GM19035 (cell line): ENCODE data around the gene DNAJC4.

ENCODE experiments used
- ATAC-seq: cut with Tn5 transposase; IDR thresholded peaks from one replicate; pipeline ENCODE4 v1.9.1; 2021; ENCODE audit not compliant: unreplicated experiment

DNAJC4 gene, protein sequence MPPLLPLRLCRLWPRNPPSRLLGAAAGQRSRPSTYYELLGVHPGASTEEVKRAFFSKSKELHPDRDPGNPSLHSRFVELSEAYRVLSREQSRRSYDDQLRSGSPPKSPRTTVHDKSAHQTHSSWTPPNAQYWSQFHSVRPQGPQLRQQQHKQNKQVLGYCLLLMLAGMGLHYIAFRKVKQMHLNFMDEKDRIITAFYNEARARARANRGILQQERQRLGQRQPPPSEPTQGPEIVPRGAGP

DNA sequence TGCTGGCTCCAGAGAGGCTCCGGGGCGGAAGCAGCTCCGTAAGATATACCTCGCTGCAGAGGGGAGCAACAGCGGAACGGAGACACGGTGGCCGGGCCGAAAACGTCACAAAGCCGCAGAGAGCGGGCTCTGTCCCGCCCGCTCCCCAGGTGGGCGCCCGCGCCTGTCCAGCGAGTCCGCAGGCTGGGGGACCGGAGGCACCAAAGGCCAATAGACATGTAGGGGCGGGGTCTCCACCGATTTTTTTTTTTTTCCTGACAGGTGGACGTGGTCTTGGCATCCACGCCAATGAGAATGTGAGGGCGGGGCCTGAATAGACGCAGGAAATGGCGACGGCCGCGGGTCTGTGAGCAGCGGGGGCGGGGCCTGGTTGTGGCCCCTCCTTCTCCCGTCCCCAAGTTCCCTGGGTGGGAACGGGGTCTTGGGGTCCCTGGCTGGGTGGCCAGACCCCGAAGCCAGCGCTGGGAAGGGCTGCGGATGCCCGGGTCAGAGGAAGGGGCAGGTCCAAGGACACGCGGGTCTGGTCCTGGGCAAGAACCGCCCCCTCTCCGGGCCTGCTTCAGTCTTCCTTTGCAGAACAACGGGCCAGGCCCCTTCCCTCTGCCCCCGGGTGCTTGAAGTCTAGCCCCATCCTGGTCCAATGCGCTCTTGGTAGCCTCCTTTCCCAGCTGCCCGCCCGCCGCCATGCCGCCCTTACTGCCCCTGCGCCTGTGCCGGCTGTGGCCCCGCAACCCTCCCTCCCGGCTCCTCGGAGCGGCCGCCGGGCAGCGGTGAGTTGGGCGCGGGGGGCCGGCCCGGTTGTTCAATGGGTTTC, at the start of gene DNAJC4:
Gene DNAJC4 (plus strand): TSS at position 378 of the 814 bp plus-strand sequence. CDS start 307 bp downstream, at position 685.
- peak; percentile 50 for ATAC-seq

DNA sequence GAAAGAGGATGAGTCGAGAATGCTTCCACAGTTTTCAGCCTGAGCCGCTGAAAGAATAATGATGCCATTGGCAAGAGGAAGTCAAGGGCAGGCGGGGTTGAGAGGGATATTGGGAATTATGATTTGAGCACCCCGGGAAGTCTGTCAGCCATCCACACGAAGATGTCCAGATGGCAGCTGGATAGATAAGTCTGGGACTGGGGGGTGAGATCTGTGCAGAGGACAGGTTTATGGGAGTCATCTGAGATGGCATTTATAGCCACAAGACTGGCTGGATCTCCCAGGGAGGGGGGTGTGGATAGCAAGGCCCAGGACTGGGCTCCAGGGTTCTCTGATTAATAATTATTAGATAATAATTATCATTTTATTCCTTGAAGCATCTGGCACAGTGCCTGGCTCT, 49.5 kb upstream of the DNAJC4 start:
- no peak for ATAC-seq

DNA sequence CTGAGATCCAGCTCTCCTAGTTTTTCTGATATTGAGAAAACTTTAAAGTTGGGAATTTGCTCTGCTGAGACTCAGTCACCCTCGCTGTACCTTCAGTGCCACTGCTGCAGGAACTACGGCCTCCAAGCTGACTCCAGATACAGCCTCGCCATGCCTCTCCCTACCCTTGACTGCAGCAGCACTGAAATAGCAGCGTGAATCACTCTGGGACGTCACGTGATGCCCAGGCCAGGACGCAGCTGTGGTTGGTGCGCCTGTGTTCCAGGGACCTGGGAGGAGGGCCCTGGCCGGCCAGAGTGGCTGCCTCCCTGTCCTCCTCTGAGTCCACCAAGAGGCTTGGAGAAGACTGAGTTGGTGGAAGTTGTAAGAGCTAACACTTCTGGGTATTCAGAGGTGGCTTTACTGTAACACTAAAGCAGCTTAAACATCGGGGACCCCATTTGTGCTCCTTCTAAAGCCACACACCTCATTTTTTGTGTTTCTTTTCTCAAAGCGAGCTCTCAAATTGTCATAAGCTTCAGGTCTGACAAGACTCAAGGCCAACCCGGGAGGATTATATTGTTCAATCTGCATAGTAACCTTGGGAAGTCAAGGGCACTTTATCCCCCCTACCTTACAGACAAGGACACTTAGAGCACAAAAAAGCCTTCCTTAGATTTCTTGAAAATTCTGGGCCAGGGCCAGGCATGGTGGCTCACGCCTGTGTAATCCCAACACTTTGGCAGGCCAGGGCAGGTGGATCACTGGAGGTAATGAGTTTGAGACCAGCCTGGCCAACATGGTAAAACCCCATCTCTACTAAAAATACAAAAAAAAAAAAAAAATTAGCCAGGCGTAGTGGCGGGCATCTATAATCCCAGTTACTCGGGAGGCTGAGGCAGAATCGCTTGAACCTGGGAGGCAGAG, 48.6 kb upstream of the DNAJC4 start:
- ATAC-seq, result no peak

DNA sequence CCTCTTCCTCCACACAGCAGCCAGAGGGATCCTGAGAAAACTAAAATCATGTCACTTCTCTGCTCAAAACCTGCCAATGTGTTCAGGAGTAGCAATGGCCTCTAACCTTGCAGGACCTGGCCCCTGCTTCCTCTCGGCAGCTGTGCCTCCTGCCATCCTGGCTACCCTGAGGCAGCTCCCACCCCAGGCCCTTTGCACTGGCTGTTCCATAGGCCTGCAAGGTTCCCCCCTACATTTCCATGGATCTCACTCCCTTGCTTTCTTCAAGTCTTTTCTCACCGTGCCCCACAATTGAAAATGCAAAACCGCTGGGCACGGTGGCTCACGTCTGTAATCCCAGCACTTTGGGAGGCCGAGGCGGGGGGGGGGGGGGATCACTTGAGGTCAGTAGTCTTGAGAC, 46.5 kb upstream of the DNAJC4 start:
- no peak for ATAC-seq

DNA sequence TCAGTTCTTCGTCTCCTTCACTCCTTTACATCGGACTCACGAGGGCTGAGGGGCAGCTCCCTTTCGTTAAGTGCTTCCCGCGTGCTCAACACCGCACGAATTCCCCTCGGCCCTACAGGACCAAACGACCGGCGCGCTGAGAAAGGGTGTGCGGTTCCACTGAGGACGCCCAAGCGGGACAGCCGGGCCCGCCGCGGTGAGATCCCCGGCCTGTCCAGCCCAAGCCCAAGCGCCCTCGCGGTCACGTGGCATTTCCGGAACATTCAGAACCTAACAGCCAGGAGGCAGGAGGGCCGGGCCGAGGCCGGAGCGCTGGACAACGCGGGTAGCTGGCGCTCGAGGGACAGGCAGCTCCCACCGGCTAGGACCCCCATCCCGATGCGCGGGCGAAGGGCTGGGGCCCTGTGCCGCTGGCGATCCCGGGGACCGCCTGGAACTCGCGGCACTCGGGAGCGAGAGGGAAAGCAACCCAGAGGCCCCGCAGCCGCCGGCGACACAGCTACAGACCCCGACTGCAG, 45.1 kb upstream of the DNAJC4 start:
- peak; percentile 26 for ATAC-seq

DNA sequence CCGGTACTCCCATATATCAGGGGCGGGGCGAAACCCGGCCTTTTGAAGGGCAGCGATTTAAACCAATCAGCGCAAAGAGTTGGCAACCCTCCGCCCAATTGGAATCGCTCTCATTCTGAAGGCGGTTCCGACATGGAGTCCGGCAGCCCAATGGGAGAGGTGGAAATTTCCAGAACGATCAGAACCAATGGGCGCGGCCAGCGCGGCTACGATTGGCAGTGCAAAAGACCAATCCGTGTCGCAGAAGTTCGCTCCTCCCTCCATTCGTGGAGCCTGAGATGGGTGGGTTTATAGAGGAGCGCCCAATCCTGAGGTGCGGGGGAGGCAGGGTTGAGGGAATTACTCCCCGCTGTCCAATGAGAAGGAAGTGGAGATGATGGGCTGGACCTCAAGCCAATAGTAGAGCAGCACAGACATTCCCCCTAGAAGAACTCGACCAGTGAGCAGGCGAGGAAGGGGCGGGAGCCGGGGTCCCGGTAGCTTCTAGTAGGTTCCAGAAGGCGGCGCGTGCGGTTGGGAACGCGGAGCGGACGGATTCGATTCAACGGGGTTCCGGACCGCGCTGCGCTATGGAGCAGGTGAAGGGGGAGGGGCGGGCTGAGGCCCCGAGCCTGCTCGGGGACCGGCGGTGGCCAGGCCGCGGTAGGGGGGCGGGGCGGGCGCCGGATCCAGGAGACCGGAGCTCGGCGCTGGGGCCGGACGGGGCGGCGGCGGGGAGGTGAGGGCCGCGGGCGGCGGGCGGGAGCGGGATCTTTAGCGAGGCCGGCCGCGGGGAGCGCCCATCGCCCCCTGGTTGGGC, 44.5 kb upstream of the DNAJC4 start, which contains the start of gene STIP1:
Gene STIP1 (plus strand): TSS at position 479 of the 799 bp plus-strand sequence. CDS start 91 bp downstream, at position 570.
- ATAC-seq, result peak; percentile 85

DNA sequence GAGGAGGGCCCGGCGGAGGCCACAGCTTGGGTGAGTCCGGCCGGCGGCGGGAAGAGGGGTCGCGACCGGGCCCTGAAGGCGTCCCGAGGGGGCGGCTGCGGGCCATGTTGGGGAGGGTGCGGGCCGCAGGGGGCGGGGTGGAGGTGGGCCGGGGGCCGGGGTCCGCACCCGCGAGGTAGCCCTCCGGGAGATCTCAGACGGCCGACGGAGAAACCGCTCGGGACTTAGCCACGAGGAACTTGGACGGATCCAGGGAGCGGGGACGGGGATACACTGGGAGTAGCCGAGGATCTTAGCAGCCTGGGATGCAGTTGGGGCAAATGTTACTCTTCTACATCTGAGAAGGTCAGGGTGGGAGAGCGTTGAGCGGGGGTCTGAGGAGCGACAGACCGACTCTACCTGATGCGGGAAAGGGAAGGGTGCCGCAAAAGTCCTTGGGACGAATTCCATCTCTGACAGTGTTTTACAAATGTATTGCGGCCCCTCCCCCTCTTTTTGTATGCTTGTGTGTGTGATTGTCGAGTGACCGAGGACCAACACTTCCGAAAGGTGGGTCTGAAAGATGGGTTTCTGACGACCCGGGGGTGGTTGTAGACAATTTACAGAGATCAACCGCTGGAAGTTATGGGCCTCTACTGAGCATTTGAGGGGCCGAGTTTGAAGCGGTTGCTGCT, 43.7 kb upstream of the DNAJC4 start:
- ATAC-seq, result no peak

DNA sequence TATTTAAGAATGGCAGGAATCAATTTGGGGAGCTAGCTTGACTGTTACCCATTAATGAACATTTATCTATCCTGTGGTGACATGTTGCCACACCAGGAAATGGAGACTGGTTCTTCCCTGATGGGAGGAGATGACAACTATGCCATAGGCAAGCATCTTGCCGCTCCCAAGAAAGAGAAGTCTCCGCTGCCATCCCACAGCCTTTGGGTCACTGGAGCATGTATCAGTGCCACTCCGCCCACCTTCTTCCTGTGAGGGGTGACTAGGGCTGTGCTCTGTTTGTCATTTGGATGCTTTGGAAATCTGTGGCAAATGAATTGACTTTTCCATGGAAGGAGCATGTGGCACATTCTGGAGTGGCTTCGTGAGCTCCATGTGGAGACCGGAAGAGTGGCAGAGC, 37.9 kb upstream of the DNAJC4 start:
- ATAC-seq, result no peak

DNA sequence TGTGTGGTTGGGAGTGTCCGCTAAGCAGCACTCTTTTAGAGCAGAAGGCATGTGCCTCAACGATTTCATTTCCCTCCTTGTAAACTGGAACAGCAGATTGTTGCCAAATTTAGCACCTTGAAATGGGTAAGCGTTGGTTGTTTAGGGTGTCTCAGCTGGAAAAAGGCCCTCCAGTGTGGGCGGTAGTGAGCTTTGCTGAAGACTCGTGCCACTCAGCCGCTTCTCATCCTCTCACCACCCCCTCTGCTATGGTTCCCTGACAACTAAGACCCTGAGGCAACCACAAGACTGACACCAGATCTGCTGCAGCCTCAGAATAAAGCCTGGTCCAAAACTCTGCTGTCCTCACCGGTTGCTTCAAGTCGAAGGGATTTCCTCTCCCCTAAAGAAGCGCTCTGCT, 33.7 kb upstream of the DNAJC4 start:
- ATAC-seq, result no peak

DNA sequence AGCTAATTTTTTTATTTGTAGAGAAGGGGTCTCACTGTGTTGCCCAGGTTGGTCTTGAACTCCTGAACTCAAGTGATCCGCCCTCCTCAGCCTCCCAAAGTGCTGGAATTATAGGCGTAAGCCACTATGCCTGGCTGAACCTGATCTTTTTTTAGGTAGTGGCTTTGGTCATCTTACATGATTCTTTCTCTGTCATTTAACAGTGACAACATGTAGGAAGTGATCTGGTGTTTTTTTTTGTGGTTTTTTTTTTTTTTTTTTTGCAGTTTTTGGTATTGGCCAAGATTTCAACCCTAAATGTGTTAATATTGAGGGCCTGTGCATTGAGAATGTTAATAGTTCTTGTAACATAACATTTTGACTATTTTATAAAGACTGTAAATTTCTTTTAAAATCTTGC, 31.8 kb upstream of the DNAJC4 start:
- ATAC-seq, result no peak

DNA sequence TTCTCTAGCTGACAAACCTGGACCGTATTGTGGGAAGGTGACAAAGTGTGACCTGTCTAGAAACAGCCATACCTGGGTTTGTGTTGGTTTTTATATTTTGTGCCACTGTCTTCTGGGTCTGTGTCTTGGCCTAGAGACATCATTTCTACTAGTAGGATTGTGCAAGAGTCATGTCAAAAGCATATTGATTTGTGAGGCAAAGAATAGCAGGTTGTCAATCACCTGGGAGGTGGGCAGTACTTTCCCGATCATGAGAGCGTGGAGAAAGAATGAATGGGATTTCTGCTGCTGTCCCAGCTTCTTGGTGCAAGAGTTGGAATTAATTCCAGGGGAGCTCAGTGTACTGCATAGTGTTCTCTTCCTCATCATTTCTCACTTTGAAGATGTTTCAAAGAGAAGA, 28.8 kb upstream of the DNAJC4 start:
- ATAC-seq, result no peak

DNA sequence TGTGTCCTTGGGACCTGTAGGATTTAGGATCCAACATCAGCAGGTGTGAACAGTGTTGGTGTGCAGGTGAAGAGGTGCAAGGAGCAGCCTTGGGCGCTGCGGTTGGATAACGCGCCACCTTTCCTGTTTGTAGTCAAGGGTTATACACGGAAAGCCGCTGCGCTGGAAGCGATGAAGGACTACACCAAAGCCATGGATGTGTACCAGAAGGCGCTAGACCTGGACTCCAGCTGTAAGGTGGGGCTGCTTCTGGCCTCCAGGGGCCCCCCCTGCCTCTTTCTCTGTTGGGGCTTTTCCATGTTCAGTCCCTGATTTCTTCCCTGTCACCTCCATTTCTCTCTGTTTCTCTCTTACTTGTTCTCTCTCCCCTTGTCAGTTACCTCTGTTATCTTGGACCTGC, 27.4 kb upstream of the DNAJC4 start:
- no peak for ATAC-seq

DNA sequence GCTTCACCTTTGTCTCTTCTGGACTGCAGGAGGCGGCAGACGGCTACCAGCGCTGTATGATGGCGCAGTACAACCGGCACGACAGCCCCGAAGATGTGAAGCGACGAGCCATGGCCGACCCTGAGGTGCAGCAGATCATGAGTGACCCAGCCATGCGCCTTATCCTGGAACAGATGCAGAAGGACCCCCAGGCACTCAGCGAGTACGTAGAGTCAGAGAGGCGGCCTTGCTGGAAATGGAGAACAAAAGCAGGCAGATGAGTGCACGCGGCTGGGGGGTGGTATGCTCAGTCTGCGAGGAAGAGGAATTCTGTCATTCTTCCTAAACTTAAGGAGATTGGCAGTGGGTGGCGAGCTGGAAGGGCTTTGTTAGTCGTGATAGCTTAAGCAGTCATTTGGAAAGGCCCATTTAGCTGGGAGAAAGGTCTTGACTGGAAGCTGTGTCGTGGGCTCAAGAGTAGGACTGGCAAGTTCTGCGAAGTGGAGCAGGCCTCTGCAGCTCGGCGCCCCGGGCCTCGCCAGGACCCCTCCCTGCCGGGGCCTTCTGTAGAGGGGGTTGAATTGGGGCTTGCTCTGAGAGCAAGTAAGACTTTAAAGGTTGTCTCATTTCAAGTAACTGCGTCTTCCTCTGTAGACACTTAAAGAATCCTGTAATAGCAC, 26.8 kb upstream of the DNAJC4 start:
- no peak for ATAC-seq

DNA sequence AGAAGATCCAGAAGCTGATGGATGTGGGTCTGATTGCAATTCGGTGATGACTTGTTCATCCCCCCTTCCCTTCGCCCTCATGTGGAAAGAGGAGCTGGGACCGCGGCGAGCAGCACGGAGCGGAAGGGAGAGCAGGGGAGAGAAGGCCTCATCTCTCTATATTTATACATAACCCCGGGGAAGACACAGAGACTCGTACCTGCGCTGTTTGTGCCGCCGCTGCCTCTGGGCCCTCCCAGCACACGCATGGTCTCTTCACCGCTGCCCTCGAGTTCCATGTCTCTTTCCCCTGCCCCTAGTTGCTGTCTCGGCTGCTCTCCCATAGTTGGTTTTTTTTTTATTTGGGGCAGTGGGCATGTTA, 26.3 kb upstream of the DNAJC4 start:
- no peak for ATAC-seq

DNA sequence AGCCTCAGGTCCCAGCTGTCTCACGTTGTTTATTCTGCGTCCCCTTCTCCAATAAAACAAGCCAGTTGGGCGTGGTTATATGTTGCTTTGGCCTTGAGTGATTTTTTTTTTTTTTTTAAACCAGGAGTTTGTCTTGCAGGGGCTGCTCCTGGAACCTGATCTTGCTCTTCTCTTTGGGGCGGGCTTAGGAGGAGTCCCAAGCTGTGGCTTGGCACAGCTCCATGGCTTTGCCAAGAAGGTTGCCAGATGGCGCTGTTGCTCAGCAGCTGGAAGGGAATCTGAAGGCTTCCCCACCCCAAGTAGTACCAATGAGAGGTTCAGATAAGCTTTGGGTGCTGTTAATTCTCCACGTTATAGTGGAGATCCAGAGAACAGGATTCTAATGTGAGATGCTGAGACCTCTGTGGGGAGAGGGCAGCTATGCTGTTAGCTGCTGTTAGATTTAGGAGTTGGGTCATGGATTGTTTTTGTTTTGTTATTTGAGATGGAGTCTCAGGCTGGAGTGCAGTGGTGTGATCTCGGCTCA, 25.8 kb upstream of the DNAJC4 start:
- ATAC-seq, result no peak

DNA sequence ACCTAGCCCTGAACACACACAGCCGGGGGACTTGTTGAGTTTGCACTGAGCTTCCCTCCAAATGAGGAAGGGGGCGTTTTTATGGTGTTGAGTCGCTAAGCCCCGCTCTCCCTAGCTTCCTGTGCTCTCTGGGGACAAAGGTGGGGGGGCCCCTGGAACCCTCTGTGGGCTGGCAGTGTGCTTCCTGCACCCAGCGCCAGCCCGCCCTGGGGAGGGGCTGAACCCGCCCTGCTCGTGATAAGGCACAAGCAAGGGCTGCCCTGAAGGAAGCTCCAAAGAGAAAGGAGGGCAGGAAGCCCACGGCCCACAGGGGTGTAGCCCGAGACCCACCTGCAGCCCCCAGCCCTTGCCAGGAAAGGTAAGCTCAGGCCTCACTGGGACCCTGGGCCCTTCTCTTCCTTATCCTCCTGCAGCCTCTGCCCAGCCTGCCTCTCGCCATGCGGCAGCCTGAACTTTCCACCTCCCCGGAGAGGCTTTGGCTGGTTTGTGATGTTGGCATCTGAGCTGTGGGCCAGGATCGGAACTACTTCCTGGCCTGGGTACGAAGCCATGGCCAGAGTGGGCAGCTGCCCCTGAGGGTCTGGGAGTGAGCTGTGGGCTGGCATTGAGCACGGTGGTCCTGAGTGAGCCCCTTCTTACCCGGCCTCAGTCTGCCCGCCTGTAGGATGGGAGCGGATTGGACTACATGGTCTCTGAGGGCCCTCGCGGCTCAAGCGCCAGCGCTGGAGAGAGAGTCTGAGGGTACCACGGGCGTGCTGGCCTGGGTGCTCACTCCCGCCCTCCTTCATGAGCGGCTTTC, 23.7 kb upstream of the DNAJC4 start, which contains the start of gene FERMT3:
Gene FERMT3 (plus strand): TSS at position 265 of the 799 bp plus-strand sequence. CDS start 644 bp downstream, outside the sequence.
- peak; percentile 38 for ATAC-seq

DNA sequence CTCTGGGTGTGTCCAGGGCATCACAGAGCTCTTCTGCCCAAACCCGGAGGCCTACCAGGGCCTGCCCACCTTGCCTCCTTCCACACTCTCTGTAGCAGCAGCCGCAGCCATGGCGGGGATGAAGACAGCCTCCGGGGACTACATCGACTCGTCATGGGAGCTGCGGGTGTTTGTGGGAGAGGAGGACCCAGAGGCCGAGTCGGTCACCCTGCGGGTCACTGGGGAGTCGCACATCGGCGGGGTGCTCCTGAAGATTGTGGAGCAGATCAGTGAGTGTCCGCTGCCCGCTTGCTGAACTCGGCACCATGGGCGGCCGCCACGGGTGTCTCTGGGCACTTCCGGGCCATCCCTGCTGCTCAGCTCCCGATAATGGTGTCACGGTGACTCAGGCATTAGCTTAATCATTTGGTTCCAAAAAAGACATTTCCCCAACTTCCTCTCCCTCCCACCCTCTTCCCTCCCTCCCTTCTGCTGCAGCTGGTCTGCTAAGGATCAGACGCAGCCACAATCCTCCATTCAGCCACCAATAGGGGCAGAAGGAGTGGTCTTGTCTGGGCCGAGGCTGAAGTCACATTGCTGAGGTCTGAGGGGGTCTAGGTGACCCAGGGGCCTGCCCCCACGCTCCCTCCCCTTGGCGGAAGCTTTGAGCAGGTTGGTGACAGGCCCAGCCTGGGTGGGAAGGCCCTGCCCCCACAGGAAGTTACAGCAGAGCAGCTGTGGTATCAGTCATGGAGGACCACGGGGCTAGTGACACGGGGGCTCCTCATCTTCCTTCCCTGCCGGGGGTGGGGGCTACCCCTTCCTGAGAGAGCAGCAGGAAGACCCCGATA, 22.9 kb upstream of the DNAJC4 start:
- ATAC-seq, result peak; percentile 59
